HEK293 (cell line): ENCODE measurements around the gene FAM227B.

ENCODE experiments used
- CTCF ChIA-PET: fragments of 350-600 bp; formaldehyde crosslinking; extraction: SDS; loops from one replicate; lab custom pipeline; 2021; ENCODE audit warnings: antibody characterized with exemption; lab: Yijun Ruan, JAX
- POLR2A ChIA-PET: fragments of 300-600 bp; formaldehyde crosslinking; extraction: SDS; loops from one replicate; lab custom pipeline; 2020; ENCODE audit warnings: antibody characterized with exemption, inconsistent platforms; lab: Yijun Ruan, JAX
- H3K27ac ChIP-seq: fragments of 200-500 bp; sonication (Bioruptor generic); 2 replicates; pipeline ENCODE4 v1.5.1; 2014; ENCODE audit warnings: low read depth, low read length, control low read depth, inconsistent platforms; ENCODE audit errors: extremely low read depth
- H3K36me3 ChIP-seq, 2 experiments: fragments of 200-500 bp in 1 of 2; sonication (Bioruptor generic) in 1 of 2; 1 replicate in 1 of 2; 2 replicates in 1 of 2; pipeline ENCODE4 v1.5.1; 2014 to 2017; ENCODE audit warnings: inconsistent platforms in 2 of 2, low read length in 2 of 2; ENCODE audit not compliant: control insufficient read depth in 2 of 2, insufficient read depth in 1 of 2
- H3K4me1 ChIP-seq: fragments of 200-500 bp; sonication (Bioruptor generic); 2 replicates; pipeline ENCODE4 v1.5.1; 2014; ENCODE audit warnings: mild to moderate bottlenecking, low read length, inconsistent platforms; ENCODE audit not compliant: control insufficient read depth, insufficient read depth
- H3K4me3 ChIP-seq: 2 replicates; pipeline ENCODE4 v1.5.1; 2011; ENCODE audit warnings: low read depth, mild to moderate bottlenecking, control low read depth, low read length, moderate library complexity
- H3K9me3 ChIP-seq: fragments of 200-500 bp; sonication (Bioruptor generic); 2 replicates; pipeline ENCODE4 v1.5.1; 2014; ENCODE audit warnings: low read depth, low read length, inconsistent platforms; ENCODE audit not compliant: control insufficient read depth, insufficient read depth
- HOXA7 ChIP-seq: sonication (generic); formaldehyde crosslinking; IDR thresholded peaks from 2 replicates; pipeline ENCODE4 v1.8.1; 2022; ENCODE audit warnings: missing genetic modification reagents, borderline replicate concordance
- SETDB1 ChIP-seq: IDR thresholded peaks from one replicate; pipeline ENCODE4 v1.6.1; 2017; ENCODE audit warnings: mild to moderate bottlenecking, low read length, moderate library complexity, mixed read lengths; ENCODE audit not compliant: insufficient read length
- TSHZ1 ChIP-seq: fragments of 450-650 bp; formaldehyde crosslinking; IDR thresholded peaks from 2 replicates; pipeline ENCODE4 v1.5.1; 2016; ENCODE audit warnings: missing biosample characterization, missing genetic modification characterization, borderline replicate concordance
- ZFHX2 ChIP-seq: fragments of 450-650 bp; formaldehyde crosslinking; conservative IDR thresholded peaks from 2 replicates; pipeline ENCODE4 v1.5.1; 2016; ENCODE audit warnings: missing biosample characterization, missing genetic modification characterization
- ZFP41 ChIP-seq: fragments of 450-650 bp; formaldehyde crosslinking; IDR thresholded peaks from 2 replicates; pipeline ENCODE4 v1.5.1; 2016; ENCODE audit warnings: missing biosample characterization, missing genetic modification characterization, borderline replicate concordance
- ZFP69B ChIP-seq: fragments of 450-650 bp; formaldehyde crosslinking; IDR thresholded peaks from 2 replicates; pipeline ENCODE4 v1.5.1; 2016; ENCODE audit warnings: missing biosample characterization, missing genetic modification characterization
- ZNF157 ChIP-seq: fragments of 450-650 bp; formaldehyde crosslinking; IDR thresholded peaks from 2 replicates; pipeline ENCODE4 v1.5.1; 2016; ENCODE audit warnings: missing biosample characterization, missing genetic modification characterization
- ZNF433 ChIP-seq: fragments of 450-650 bp; formaldehyde crosslinking; IDR thresholded peaks from 2 replicates; pipeline ENCODE4 v1.5.1; 2016; ENCODE audit warnings: missing biosample characterization, missing genetic modification characterization, low read depth
- ZNF529 ChIP-seq: fragments of 450-650 bp; formaldehyde crosslinking; IDR thresholded peaks from 2 replicates; pipeline ENCODE4 v1.5.1; 2017; ENCODE audit warnings: missing genetic modification characterization, missing biosample characterization; ENCODE audit not compliant: insufficient replicate concordance
- ZNF544 ChIP-seq: fragments of 450-650 bp; formaldehyde crosslinking; IDR thresholded peaks from 2 replicates; pipeline ENCODE4 v1.5.0; 2017; ENCODE audit warnings: missing biosample characterization, missing genetic modification characterization
- ZNF549 ChIP-seq: fragments of 450-650 bp; IDR thresholded peaks from 2 replicates; pipeline ENCODE4 v1.5.1; 2018; ENCODE audit warnings: missing biosample characterization, missing genetic modification characterization, mild to moderate bottlenecking, inconsistent platforms, moderate library complexity
- ZNF561 ChIP-seq: fragments of 450-650 bp; IDR thresholded peaks from 2 replicates; pipeline ENCODE4 v1.5.1; 2018; ENCODE audit warnings: missing biosample characterization, missing genetic modification characterization, borderline replicate concordance
- ZNF692 ChIP-seq: fragments of 450-650 bp; formaldehyde crosslinking; IDR thresholded peaks from 2 replicates; pipeline ENCODE4 v1.5.1; 2016; ENCODE audit warnings: missing biosample characterization, missing genetic modification characterization
- ZNF701 ChIP-seq: fragments of 450-650 bp; formaldehyde crosslinking; IDR thresholded peaks from 2 replicates; pipeline ENCODE4 v1.5.1; 2016; ENCODE audit warnings: missing biosample characterization, missing genetic modification characterization
- TF ChIP-seq, protein P1 (sequence below): fragments of 450-650 bp; formaldehyde crosslinking; IDR thresholded peaks from 2 replicates; pipeline ENCODE4 v1.5.1; 2016; ENCODE audit warnings: missing biosample characterization, missing genetic modification characterization
- TF ChIP-seq, protein P2 (sequence below): fragments of 450-650 bp; formaldehyde crosslinking; IDR thresholded peaks from 2 replicates; pipeline ENCODE4 v1.5.1; 2017; ENCODE audit warnings: missing biosample characterization, missing genetic modification characterization
- TF ChIP-seq, protein P3 (sequence below): fragments of 450-650 bp; formaldehyde crosslinking; IDR thresholded peaks from 2 replicates; pipeline ENCODE4 v1.5.1; 2017; ENCODE audit warnings: missing biosample characterization, mild to moderate bottlenecking, missing genetic modification characterization, moderate library complexity

FAM227B gene

DNA sequence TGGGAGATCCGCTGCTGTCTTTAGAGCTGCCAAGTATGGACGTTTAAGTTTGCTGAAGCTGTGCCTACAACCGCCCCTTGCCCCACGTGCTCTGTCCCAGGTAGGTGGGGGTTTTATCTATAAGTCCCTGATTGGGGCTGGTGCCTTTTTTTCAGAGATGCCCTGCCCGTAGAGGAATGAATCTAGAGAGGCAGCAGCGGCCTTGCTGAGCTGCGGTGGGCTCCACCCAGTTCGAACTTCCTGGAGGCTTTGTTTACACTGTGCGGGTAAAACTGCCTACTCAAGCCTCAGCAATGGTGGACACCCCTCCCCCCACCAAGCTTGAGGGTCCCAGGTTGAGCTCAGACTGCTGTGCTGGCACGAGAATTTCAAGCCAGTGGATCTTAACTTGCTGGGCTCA is 281.0 kb downstream of the FAM227B start:
- H3K36me3 ChIP-seq = no peaks in the 10 kb centered on the region
- ChIA-PET CTCF (no interaction called here), POLR2A (no interaction called here)
- no peak for TF ChIP-seq TSHZ1 (tag by site-specific recombination)
- no peak for TF ChIP-seq ZNF701 (tag by site-specific recombination)
- TF ChIP-seq, protein P1, sequence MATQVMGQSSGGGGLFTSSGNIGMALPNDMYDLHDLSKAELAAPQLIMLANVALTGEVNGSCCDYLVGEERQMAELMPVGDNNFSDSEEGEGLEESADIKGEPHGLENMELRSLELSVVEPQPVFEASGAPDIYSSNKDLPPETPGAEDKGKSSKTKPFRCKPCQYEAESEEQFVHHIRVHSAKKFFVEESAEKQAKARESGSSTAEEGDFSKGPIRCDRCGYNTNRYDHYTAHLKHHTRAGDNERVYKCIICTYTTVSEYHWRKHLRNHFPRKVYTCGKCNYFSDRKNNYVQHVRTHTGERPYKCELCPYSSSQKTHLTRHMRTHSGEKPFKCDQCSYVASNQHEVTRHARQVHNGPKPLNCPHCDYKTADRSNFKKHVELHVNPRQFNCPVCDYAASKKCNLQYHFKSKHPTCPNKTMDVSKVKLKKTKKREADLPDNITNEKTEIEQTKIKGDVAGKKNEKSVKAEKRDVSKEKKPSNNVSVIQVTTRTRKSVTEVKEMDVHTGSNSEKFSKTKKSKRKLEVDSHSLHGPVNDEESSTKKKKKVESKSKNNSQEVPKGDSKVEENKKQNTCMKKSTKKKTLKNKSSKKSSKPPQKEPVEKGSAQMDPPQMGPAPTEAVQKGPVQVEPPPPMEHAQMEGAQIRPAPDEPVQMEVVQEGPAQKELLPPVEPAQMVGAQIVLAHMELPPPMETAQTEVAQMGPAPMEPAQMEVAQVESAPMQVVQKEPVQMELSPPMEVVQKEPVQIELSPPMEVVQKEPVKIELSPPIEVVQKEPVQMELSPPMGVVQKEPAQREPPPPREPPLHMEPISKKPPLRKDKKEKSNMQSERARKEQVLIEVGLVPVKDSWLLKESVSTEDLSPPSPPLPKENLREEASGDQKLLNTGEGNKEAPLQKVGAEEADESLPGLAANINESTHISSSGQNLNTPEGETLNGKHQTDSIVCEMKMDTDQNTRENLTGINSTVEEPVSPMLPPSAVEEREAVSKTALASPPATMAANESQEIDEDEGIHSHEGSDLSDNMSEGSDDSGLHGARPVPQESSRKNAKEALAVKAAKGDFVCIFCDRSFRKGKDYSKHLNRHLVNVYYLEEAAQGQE (tag by site-specific recombination) = no peak
- TF ChIP-seq ZNF549 = no peak
- TF ChIP-seq ZNF157 (tag by site-specific recombination) = no peak
- no peak for TF ChIP-seq ZNF561 (tag by site-specific recombination)
- no peak for TF ChIP-seq ZFP41
- TF ChIP-seq ZNF529 (tag by site-specific recombination) = no peak
- no peak for TF ChIP-seq ZNF433
- TF ChIP-seq, protein P2, sequence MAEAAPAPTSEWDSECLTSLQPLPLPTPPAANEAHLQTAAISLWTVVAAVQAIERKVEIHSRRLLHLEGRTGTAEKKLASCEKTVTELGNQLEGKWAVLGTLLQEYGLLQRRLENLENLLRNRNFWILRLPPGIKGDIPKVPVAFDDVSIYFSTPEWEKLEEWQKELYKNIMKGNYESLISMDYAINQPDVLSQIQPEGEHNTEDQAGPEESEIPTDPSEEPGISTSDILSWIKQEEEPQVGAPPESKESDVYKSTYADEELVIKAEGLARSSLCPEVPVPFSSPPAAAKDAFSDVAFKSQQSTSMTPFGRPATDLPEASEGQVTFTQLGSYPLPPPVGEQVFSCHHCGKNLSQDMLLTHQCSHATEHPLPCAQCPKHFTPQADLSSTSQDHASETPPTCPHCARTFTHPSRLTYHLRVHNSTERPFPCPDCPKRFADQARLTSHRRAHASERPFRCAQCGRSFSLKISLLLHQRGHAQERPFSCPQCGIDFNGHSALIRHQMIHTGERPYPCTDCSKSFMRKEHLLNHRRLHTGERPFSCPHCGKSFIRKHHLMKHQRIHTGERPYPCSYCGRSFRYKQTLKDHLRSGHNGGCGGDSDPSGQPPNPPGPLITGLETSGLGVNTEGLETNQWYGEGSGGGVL = no peak
- no peak for TF ChIP-seq ZNF544
- no peak for TF ChIP-seq HOXA7 (CRISPR knock-in tag)
- TF ChIP-seq, protein P3, sequence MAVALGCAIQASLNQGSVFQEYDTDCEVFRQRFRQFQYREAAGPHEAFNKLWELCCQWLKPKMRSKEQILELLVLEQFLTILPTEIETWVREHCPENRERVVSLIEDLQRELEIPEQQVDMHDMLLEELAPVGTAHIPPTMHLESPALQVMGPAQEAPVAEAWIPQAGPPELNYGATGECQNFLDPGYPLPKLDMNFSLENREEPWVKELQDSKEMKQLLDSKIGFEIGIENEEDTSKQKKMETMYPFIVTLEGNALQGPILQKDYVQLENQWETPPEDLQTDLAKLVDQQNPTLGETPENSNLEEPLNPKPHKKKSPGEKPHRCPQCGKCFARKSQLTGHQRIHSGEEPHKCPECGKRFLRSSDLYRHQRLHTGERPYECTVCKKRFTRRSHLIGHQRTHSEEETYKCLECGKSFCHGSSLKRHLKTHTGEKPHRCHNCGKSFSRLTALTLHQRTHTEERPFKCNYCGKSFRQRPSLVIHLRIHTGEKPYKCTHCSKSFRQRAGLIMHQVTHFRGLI = no peak
- TF ChIP-seq ZNF692 (tag by site-specific recombination) = no peak
- TF ChIP-seq ZFHX2 = no peak
- no peak for TF ChIP-seq ZFP69B
- TF ChIP-seq SETDB1 = no peak
- no peak overlapping the region for H3K27ac ChIP-seq
- no peaks in the 10 kb centered on the region for H3K4me1 ChIP-seq
- no peaks in the 10 kb centered on the region for H3K9me3 ChIP-seq
- H3K4me3 ChIP-seq = no peak overlapping the region
